ENCODE data around the gene VIPAS39.

VIPAS39 gene

GRCh38 chr14:77400216-77400615 lies 57.2 kb downstream of the VIPAS39 start:
- no peak for DNase-seq

GRCh38 chr14:77390188-77390587 lies 67.2 kb downstream of the VIPAS39 start:
- DNase-seq: no peak

GRCh38 chr14:77378701-77379100 lies 78.7 kb downstream of the VIPAS39 start:
- no peak for DNase-seq

- no peak for DNase-seq
These were observed 79.9 kb downstream of the VIPAS39 start for GRCh38 chr14:77377502-77377844.

GRCh38 chr14:77376771-77377501 lies 80.5 kb downstream of the VIPAS39 start, which contains the start of the genes SAMD15 and TMED8:
Gene SAMD15, plus strand, starts transcription at chr14:77377379. Its CDS starts 40 bp downstream, at chr14:77377419.
Gene TMED8, minus strand, starts transcription at chr14:77377094. Its CDS starts 41 bp downstream, at chr14:77377053.
- DNase-seq: peak; percentile 80 to 83

Data from SHP77 (cell line).